Measurements from ENCODE around the gene ECSCR.

ECSCR gene

DNA sequence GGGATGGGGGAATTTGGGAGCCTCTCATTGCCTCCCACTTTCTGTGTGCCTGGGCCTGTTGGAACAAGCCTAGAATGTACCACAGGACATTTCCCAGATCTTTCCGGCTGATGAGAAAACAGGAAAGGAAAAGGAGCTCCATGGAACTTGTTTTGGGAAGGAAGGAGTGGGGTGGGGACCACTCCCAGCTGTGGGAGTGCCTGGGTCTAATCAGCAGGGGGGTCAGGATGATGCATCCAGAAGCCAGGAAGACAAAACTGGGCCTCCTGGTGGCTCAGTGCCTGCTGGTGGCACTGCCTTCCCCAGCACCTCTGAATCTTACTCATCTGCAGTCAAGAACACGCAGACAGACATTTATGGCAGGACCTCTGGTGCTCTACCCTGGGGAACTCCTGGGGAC lies 11.0 kb upstream of the ECSCR start:
- DNase-seq = no peak

DNA sequence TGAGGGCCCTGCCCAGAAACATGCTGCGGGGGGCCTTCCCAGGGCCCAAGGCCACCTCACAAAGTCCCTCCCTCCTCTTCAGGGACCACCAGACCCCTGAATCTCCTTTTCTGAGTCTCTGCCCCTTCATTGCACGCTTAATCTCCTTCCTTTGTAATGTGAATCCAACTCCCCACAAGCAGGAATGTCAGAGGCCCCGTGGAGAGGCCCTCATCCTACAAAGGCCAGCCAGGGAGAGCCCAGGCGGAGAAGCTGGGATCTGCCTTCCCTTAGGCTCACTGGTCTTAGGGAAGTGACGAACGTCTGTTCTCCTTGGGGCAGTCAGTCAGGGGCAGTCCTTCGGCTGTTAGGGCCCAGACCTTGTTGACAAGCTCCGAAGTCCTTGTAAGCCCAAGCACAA lies 10.6 kb upstream of the ECSCR start:
- DNase-seq = no peak

GRCh38 chr5:139472386-139473030 lies 10.0 kb upstream of the ECSCR start:
- DNase-seq = no peak

DNA sequence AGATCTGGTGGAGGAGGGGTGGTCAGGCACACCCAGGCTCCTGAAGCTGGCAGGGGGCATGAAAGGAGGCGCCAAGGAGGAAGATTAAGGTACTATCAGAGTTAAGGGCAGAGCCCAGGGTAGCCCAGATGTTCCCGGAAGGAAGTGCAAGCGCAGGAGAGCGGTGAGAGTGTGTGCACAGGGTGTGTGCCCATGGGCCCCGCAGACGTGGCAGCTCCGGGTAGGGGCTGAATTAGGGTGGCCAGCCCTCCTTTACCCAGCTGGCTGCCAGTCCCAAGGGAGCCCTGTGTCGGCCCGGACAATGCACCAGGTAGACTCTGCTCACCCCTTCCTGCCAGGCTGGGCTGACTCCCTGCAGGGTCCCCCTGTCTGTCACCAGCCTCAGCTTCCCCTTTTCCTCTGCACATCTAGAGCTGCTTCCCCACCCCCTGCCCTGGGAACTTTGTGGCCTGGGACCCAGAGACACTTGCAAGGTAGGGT lies 8.3 kb upstream of the ECSCR start, which contains the start of gene SMIM33:
Gene SMIM33, plus strand, starts transcription at position 184 of the 480 bp plus-strand sequence. Its CDS starts 118 bp downstream, at position 302.
- DNase-seq = peak; percentile 48

DNA sequence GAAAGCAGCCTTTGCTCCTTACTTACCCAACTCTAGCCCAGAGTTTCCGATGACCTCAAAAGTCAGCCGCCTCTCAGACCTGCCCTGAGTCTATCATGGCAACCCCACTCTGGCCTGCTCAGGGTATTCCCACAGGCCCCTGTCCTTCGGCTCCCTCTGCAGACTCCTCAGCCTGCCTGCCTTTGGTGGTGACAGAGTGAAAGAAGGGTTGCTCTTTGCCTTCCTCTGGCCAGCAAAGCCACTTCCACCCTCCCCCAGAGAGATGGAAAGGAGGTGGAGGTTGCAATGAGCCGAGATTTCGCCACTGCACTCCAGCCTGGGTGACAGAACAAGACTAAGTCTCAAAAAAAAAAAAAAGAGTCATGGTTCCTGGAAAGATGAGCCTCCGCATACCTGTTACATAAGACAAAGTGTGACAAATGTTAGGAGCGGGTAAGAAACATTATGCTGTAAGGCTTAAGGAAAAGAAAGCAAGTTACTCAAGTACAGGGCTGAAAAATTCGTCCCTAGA lies 5.9 kb upstream of the ECSCR start:
- DNase-seq = no peak

- DNase-seq = no peak
These were observed 845 bp downstream of the ECSCR start for GRCh38 chr5:139461698-139462097.

GRCh38 chr5:139461176-139461575 lies 1.4 kb downstream of the ECSCR start:
- DNase-seq = no peak

DNA sequence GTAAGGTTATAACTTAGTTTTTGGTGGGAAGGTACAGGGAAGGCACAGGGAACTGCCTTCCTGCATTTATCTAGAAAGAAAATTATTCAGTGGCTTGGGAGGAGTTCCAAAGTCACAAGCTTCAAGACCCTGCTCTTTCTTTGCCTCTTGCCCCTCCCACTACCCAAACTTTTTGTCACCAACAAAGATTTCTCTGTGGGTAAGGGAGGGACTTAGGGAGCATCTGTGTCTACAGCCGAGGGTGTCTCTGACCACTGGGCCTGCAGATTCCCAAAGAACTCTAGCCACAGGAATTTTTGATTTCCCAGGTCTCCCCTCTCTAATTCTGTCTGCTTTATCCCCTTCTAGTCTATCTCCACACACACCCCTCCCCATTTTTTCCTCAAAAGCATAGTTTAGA lies 2.1 kb downstream of the ECSCR start:
- DNase-seq = no peak

GRCh38 chr5:139459451-139459934 lies 3.0 kb downstream of the ECSCR start:
- no peak for DNase-seq

GRCh38 chr5:139458580-139459407 lies 3.7 kb downstream of the ECSCR start:
- peak; percentile 84 for DNase-seq

DNA sequence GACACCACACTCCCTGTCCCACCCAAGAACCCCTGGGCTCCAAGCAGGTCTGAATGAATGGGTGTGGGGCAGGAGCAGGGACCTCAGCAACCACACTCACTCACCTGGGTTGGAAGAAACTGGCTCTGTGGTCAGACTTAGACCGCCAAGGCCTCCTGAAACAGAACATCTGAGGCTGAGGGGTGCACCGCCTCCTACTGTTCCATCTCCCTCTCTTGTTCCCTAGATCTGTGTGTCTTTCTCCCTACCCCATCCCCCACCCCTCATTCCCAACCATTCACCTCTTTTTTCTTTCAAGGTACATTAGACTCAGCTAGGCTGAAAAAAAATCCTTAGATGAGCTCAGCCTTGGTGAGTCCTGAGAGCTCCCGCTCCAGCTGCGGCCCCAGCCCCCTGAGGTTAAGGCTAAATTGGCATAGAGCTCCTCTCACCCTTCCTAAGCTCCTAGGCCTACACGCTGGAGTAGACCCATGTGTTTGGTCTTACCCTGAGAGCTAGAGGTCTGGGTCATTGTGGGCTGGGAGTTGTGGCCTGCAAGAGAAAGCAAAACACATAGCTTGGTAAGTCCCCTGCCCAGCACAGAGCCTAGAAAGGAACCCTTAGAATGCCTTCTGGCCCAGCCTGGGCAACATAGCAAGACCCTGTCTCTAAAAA lies 4.8 kb downstream of the ECSCR start:
- DNase-seq = no peak

DNA sequence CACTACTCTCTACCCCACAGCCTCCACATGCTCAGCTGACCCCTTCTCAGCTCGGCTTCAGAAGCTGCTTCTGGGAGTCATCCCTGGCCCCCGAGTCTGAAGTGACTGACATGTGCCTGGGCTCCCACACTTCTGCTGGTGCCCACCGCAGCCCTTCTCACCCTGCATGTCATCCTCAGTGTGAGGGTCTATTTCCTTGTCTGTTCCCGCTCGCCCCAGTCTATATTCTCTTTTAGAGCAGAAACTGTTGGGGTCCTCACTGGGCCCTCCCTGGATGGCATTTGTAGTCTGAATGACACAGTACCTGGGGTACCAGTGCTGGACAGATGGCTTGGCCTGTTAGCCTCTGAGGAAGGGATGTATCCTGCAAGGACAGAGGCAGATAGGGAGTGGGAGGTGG lies 5.3 kb downstream of the ECSCR start:
- no peak for DNase-seq

- DNase-seq = no peak
These were observed 5.8 kb downstream of the ECSCR start for GRCh38 chr5:139456776-139457175.

- no peak for DNase-seq
These were observed 7.8 kb downstream of the ECSCR start for GRCh38 chr5:139454568-139455290.

- peak; percentile 65 for DNase-seq
These were observed 8.6 kb downstream of the ECSCR start for GRCh38 chr5:139453683-139454567.

DNA sequence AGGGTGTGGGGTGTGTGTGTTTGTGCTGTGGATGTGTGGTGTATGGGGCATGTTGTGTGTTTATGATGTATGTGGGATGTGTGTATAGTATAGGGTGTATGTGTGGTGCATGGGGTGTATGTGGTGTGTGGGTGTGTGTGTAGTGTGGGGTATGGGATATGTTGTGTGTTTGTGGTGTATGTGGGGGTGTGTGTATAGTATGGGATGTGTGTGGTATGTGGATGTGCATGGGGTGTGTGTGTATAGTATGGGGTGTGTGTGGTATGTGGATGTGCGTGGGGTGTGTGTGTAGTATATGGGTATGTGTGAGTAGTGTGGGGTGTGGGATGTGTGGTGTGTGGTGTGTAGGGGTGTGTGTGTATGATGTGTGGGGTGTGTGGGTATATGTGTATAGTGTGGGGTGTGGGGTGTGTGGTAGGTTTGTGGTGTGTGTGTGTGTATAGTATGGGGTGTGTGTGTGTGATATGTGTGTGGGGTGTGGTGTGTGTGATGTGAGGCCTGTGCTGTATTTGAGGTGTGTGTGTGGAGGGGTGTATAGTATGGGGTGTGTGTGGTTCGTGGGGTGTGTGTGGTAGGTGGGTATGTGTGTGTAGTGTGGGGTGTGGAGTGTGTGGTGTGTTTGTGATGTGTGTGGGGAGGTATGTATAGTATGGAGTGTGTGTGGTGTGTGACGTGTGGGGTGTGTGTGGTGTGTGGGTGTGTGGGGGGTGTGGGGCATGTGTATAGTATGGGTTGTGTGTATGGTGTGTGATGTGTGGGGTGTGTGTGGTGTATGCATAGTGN lies 10.5 kb downstream of the ECSCR start:
- DNase-seq = no peak

DNA sequence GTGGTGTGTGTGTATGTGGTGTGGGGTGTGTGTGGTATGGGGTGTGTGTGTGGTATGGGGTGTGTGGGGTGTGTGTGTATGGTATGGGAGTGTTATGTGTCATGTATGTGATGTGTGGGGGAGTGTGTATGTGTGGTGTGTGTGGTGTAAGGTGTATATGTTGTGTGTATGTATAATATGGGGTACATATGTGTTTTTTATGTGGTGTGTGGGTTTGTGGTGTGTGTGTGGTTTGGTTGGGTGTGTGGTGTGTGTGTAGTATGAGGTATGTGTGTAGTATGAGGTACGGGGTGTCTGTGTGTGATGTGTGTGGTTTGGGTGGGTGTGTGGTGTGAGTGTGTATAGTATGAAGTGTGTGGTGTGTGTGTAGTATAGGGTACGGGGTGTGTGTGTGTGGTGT lies 11.4 kb downstream of the ECSCR start:
- no peak for DNase-seq

GRCh38 chr5:139446956-139447779 lies 15.4 kb downstream of the ECSCR start:
- no peak for DNase-seq

- DNase-seq = no peak
These were observed 17.0 kb downstream of the ECSCR start for GRCh38 chr5:139445325-139446170.

Measured in CD4-positive, alpha-beta T cell treated with Interleukin-12 subunit alpha and Interleukin-12 subunit beta, for 1 hour (primary cell).